Right lung (tissue), 5 donors: ENCODE measurements around the gene MDH1B. TPM values are rescaled to one million over a fixed set of nuclear protein-coding genes. Genes with fewer than 3 reads are reported as not detected.
"Not testable (repeated sequence)": the region's sequence is repeated elsewhere in the genome, so short reads cannot be mapped to it uniquely, and the experiment has no call there.

Experiments used
- DNase-seq, 2 donors: peaks; one replicate each; pipeline ENCODE4 v3.0.0-alpha.2; 2013
- polyA plus RNA-seq, 5 donors: library from polyadenylated mRNA; unstranded; fragments of 120-200 nt; gene quantifications; one replicate each; pipeline versions ENCODE4 v1.2.1 to v1.2.3, GENCODE V29; 2013; ENCODE audit warnings: inconsistent platforms in 1 of 5, low replicate concordance in 1 of 5; ENCODE audit not compliant: insufficient read length in 5 of 5, insufficient read depth in 1 of 5

Gene MDH1B
- polyA plus RNA-seq, 5 donors, result 3.8 to 7.7 (median 6.2) TPM

DNA sequence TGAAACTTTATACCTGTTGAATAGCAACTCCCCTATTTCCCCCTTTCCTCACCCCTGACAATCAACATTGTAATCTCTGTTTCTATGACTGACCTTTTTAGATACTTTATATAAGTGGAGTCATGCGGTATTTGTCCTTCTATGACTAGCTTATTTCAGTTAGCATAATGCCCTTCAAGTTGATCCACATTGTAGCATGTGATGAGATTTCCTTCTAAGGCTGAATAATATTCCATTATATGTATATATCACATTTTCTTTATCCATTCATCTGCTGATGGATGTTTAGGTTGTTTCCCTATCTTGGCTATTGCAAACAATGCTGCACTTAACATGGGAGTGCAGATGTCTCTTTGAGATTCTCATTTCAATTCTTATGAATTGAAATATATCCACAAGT is 9.7 kb upstream of the MDH1B start:
- DNase-seq, result no peak

- no peak for DNase-seq
Observed at GRCh38 chr2:206766057-206766930, 1.2 kb upstream of the MDH1B start.

- no peak for DNase-seq
Observed at GRCh38 chr2:206764673-206765241, 371 bp downstream of the MDH1B start.

DNA sequence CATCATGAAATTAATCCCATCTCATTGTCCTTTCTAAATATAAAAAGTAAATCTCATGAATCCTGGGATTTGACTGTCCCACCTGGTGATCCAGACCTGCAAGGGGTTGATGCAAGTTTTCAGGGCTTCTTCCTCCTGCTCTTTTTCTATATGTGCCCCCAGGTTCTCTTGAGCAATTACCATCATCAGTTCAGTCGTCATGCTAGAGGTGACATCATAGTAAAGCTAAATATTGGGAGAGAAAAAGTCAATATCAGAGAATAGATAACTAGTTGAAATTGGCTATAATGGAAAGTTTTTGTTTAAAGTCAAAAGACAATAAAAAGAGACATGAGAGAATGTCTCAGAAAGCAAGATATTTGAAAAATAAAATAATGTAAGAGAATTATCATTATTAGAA is 8.3 kb downstream of the MDH1B start:
- DNase-seq, result no peak

GRCh38 chr2:206740800-206741199 is 24.3 kb downstream of the MDH1B start:
- DNase-seq, result no peak

DNA sequence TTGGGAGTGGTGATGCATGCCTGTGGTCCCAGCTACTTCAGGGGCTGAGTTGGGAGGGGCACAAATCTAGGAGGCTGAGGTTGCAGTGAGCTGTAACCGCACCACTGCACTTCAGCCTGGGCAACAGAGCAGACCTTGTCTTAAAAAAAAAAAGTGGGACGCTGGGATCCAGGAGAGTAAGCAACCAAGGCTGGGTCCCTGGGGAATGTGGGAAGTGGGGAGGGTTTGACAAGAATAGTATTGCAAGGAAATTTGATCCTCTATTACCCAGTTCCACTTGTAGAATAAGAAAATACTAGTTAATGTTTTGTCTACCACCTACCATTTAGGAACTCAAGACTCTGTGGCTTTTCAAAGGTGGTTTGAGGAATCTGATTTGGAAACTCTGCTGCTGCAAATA is 25.9 kb downstream of the MDH1B start:
- no peak for DNase-seq

GRCh38 chr2:206736935-206737334 is 28.2 kb downstream of the MDH1B start:
- no peak for DNase-seq

- DNase-seq, result no peak
Observed at GRCh38 chr2:206733341-206733740, 31.8 kb downstream of the MDH1B start.

- DNase-seq, result no peak
Observed at GRCh38 chr2:206728277-206729199, 36.6 kb downstream of the MDH1B start.

- DNase-seq, result no peak
Observed at GRCh38 chr2:206727287-206727686, 37.8 kb downstream of the MDH1B start.

GRCh38 chr2:206723288-206723687 is 41.8 kb downstream of the MDH1B start:
- no peak for DNase-seq

DNA sequence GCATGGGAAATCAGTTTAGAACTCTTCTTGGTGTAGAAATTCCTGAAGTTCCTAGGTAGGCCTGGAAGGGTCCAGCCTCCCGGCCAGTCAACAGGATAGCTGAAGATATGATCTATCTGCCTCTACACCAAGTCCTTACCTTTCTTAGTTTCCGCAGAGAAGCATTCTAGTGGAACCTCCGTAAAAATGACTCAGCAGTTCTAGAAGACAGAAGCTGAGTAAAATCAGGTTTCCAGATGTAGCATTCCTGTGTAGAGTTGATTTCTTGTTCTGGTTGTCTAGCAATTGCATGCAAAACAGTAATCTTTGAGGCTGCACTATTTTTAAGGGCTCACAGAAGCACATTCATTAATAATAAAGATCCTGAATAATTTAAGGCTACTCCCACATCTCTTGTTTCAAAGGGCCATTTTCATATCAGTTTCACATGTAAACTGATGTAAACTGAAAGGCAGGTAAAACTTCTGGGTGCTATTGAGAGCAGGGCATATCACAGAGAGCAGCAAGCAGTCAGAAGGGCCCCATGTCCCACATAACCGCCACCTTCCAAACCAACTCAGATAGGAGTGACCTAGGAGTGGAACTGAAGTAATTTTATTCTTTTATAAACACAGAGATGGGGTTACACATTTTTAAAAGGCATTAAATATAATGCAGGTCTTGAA is 43.7 kb downstream of the MDH1B start:
- no peak for DNase-seq

DNA sequence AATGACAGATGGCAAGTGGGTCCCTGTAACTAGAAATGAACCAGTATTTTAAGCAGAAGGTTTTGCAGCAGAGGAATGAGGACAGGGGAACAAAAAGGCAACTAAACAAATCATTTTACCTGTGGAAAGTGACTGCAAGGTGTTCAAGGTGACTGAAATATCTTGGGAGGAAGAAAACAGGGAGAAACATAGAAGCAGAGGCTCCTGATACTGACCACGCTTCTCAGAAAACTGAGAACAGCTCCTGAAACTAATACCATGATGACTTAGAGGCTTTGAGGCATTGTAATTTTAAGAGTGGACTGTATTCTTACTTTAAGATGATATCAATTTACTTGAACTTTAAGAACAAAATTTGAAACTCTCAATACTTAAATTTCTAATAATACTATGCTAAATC is 46.8 kb downstream of the MDH1B start, which contains the start of gene DYTN:
TSS of gene DYTN (minus strand) at position 101 of the 400 bp plus-strand sequence. CDS start 117 bp downstream, outside the sequence.
- no peak for DNase-seq

GRCh38 chr2:206716623-206717022 is 48.5 kb downstream of the MDH1B start:
- no peak for DNase-seq

DNA sequence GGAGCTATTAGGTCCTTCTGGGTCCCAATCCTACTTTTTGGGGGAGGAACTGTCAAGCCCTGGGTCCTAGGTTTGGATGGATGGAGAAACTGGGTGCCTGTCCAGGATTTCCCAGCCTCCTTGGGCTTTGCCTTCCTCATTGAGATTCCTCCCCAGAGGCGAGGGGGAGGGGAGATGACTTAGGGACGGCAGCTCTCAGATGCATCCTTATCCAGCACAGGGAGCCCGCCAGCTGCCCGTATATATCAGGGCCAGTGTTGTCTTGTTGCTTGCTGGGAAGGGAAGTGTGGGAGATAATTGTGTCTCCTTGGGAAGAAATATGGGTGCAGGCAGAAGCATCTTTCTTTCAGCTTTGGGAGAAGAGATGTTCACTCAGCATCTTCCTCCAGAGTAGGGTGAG is 49.9 kb downstream of the MDH1B start:
- not testable (repeated sequence) for DNase-seq

- DNase-seq, result no peak
Observed at GRCh38 chr2:206713746-206714145, 51.4 kb downstream of the MDH1B start.

- DNase-seq, result no peak
Observed at GRCh38 chr2:206708286-206708685, 56.8 kb downstream of the MDH1B start.

DNA sequence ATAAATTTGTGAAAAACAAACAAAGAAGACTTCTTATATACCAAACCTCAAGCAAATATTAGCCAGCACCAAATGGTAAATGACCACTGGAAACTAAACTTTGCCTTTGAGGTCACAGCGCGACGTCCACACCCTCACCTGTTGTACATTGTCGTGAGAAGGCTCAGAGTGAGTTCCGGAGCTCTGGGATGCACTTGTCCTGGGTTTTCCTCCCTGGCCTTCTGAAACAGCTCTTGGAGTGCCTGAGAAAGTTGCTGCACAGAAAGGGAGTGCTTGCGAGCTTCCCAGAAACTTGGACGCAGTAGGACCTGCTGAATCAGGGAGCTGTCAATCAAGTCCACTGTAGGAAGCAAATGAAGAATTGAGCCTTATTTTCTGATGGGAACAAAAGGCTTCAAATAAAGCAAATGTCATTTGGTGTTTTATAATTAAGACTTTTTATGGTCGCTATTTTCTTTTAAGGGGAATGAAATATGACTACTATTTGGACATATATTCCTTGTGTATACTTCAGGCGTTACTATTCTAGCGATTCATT is 57.9 kb downstream of the MDH1B start:
- DNase-seq, result no peak

GRCh38 chr2:206701952-206702605 is 63.0 kb downstream of the MDH1B start:
- no peak for DNase-seq

DNA sequence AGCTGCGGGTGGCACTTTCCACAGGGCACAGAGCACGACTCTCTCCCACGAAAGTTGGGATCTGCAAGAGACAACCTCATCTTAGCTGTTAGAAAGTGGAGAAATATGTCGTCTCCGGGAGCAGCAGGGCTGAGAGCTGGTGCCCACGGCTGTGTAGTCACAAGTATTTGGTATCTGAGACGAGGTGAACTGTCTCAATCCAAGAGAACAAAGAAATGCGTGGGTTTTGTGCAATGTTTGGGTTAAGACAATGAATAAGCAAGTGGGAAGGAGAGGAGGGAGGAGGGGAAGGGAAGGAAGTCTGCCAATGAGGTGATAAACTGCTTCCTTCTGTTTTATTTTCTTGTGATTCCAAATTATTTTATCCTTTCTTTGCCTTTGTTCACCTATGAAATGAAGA is 65.0 kb downstream of the MDH1B start:
- no peak for DNase-seq

GRCh38 chr2:206698811-206699210 is 66.3 kb downstream of the MDH1B start:
- DNase-seq, result no peak
